Ovary (tissue), 3 donors: ENCODE data around the gene MED15.

Source experiments
- POLR2A ChIP-seq: fragments of 450-650 bp; IDR thresholded peaks from one replicate; pipeline ENCODE4 v1.6.1; 2017; ENCODE audit warnings: antibody characterized with exemption, mild to moderate bottlenecking, moderate library complexity
- TF ChIP-seq, protein P1 (sequence below), 3 donors: fragments of 450-650 bp in 2 of 3; fragments of 200-600 bp in 1 of 3; IDR thresholded peaks; one replicate each; pipeline versions ENCODE4 v1.5.1 to v1.8.0; 2016 to 2022; ENCODE audit warnings: antibody characterized with exemption in 3 of 3, mild to moderate bottlenecking in 1 of 3
- donor health status: DM: no; HTN: no; CAD: no.

DNA sequence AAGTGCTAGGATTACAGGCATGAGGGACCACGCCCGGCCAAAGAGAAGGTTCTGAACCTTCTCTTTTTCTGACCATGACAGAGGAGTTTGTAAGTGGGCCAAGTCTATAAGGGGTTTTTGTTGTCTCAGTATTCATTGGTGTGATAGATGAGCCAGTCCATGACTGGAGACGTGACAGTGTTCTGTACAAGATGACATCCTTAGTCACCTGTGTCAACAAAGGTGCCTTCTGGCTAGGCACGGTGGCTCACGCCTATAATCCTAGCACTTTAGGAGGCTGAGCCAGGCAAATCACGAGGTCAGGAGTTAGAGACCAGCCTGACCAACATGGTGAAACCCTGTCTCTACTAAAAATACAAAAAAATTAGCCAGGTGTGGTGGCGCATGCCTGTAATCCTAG lies 7.6 kb upstream of the MED15 start:
- no peak for TF ChIP-seq POLR2A
- TF ChIP-seq, protein P1, sequence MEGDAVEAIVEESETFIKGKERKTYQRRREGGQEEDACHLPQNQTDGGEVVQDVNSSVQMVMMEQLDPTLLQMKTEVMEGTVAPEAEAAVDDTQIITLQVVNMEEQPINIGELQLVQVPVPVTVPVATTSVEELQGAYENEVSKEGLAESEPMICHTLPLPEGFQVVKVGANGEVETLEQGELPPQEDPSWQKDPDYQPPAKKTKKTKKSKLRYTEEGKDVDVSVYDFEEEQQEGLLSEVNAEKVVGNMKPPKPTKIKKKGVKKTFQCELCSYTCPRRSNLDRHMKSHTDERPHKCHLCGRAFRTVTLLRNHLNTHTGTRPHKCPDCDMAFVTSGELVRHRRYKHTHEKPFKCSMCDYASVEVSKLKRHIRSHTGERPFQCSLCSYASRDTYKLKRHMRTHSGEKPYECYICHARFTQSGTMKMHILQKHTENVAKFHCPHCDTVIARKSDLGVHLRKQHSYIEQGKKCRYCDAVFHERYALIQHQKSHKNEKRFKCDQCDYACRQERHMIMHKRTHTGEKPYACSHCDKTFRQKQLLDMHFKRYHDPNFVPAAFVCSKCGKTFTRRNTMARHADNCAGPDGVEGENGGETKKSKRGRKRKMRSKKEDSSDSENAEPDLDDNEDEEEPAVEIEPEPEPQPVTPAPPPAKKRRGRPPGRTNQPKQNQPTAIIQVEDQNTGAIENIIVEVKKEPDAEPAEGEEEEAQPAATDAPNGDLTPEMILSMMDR (IDR thresholded peaks at IDR 0.05) = no peak
